ENCODE results near the gene PCSK5.
"Not testable (repeated sequence)": the region's sequence is repeated elsewhere in the genome, so short reads cannot be mapped to it uniquely, and the experiment has no call there.

The PCSK5 gene

GRCh38 chr9:76020652-76021051, 130.2 kb downstream of the PCSK5 start:
- no peak for DNase-seq

GRCh38 chr9:76022317-76022716, 131.8 kb downstream of the PCSK5 start:
- no peak for DNase-seq

- peak; percentile 70 for DNase-seq
Measured at GRCh38 chr9:76023715-76024195, 133.3 kb downstream of the PCSK5 start.

- DNase-seq, result no peak
Measured at GRCh38 chr9:76025286-76025685, 134.8 kb downstream of the PCSK5 start.

GRCh38 chr9:76026796-76027195, 136.3 kb downstream of the PCSK5 start:
- DNase-seq, result no peak

- DNase-seq, result peak; percentile 28
Measured at GRCh38 chr9:76027416-76027815, 136.9 kb downstream of the PCSK5 start.

- DNase-seq, result no peak
Measured at GRCh38 chr9:76027861-76028260, 137.4 kb downstream of the PCSK5 start.

GRCh38 chr9:76032038-76032796, 141.7 kb downstream of the PCSK5 start:
- no peak for DNase-seq

GRCh38 chr9:76032797-76033373, 142.4 kb downstream of the PCSK5 start:
- no peak for DNase-seq

GRCh38 chr9:76034049-76034448, 143.6 kb downstream of the PCSK5 start:
- DNase-seq, result no peak

- DNase-seq, result no peak
Measured at GRCh38 chr9:76036762-76037161, 146.3 kb downstream of the PCSK5 start.

GRCh38 chr9:76037587-76038225, 147.2 kb downstream of the PCSK5 start:
- no peak for DNase-seq

GRCh38 chr9:76038431-76038830, 148.0 kb downstream of the PCSK5 start:
- no peak for DNase-seq

- no peak for DNase-seq
Measured at GRCh38 chr9:76044266-76044819, 153.9 kb downstream of the PCSK5 start.

GRCh38 chr9:76045221-76045620, 154.7 kb downstream of the PCSK5 start:
- DNase-seq, result no peak

GRCh38 chr9:76049341-76049740, 158.9 kb downstream of the PCSK5 start:
- DNase-seq, result no peak

GRCh38 chr9:76067696-76068095, 177.2 kb downstream of the PCSK5 start:
- no peak for DNase-seq

GRCh38 chr9:76077537-76077936, 187.1 kb downstream of the PCSK5 start:
- DNase-seq, result no peak

- DNase-seq, result not testable (repeated sequence)
Measured at GRCh38 chr9:76081281-76081680, 190.8 kb downstream of the PCSK5 start.

- DNase-seq, result no peak
Measured at GRCh38 chr9:76082057-76082456, 191.6 kb downstream of the PCSK5 start.

- DNase-seq, result no peak
Measured at GRCh38 chr9:76085596-76085995, 195.1 kb downstream of the PCSK5 start.

GRCh38 chr9:76086539-76086938, 196.1 kb downstream of the PCSK5 start:
- DNase-seq, result no peak

- no peak for DNase-seq
Measured at GRCh38 chr9:76087976-76088375, 197.5 kb downstream of the PCSK5 start.

- DNase-seq, result no peak
Measured at GRCh38 chr9:76090330-76090729, 199.9 kb downstream of the PCSK5 start.
